Hepatocyte (in vitro differentiated cells): ENCODE data around the gene EPHA1. TPM values are rescaled to one million over a fixed set of nuclear protein-coding genes. Genes with fewer than 3 reads are reported as not detected.

Source experiments
- DNase-seq: peaks from one replicate; pipeline ENCODE4 v3.0.0-alpha.2; 2016; ENCODE audit warnings: low spot score
- H2AFZ ChIP-seq: fragments of 200-600 bp; sonication (generic); 2 replicates; pipeline ENCODE4 v1.6.0; 2016; ENCODE audit warnings: antibody characterized with exemption, mild to moderate bottlenecking
- H3K27ac ChIP-seq: fragments of 200-600 bp; sonication (generic); 2 replicates; pipeline ENCODE4 v1.5.1; 2016; ENCODE audit warnings: mild to moderate bottlenecking
- H3K27me3 ChIP-seq: fragments of 200-600 bp; sonication (generic); 2 replicates; pipeline ENCODE4 v1.6.1; 2016
- H3K36me3 ChIP-seq: fragments of 200-600 bp; sonication (generic); replicated peaks from 2 replicates; pipeline ENCODE4 v1.5.1; 2016; ENCODE audit warnings: low read depth; ENCODE audit not compliant: insufficient read depth
- H3K4me1 ChIP-seq: fragments of 200-600 bp; sonication (generic); 2 replicates; pipeline ENCODE4 v1.5.1; 2016; ENCODE audit warnings: mild to moderate bottlenecking, moderate library complexity; ENCODE audit not compliant: insufficient read depth
- H3K4me2 ChIP-seq: fragments of 200-600 bp; sonication (generic); 2 replicates; pipeline ENCODE4 v1.6.0; 2016
- H3K4me3 ChIP-seq: fragments of 200-600 bp; sonication (generic); 2 replicates; pipeline ENCODE4 v1.5.1; 2016; ENCODE audit warnings: mild to moderate bottlenecking
- H3K79me2 ChIP-seq: fragments of 200-600 bp; sonication (generic); 2 replicates; pipeline ENCODE4 v1.6.0; 2017; ENCODE audit warnings: mild to moderate bottlenecking
- H3K9me2 ChIP-seq: fragments of 200-600 bp; sonication (generic); replicated peaks from 2 replicates; pipeline ENCODE4 v1.6.0; 2017; ENCODE audit warnings: mild to moderate bottlenecking; ENCODE audit not compliant: insufficient read depth
- H3K9me3 ChIP-seq: fragments of 200-600 bp; sonication (generic); 2 replicates; pipeline ENCODE4 v1.5.1; 2016; ENCODE audit warnings: low read depth, mild to moderate bottlenecking
- H4K20me1 ChIP-seq: fragments of 200-600 bp; sonication (generic); 2 replicates; pipeline ENCODE4 v1.6.0; 2016; ENCODE audit warnings: mild to moderate bottlenecking; ENCODE audit not compliant: insufficient read depth, poor library complexity, severe bottlenecking
- EZH2 ChIP-seq: fragments of 200-600 bp; sonication (generic); IDR thresholded peaks from 2 replicates; pipeline ENCODE4 v1.6.1; 2016; ENCODE audit warnings: antibody characterized with exemption, mild to moderate bottlenecking, borderline replicate concordance
- EZH2phosphoT487 ChIP-seq: fragments of 200-600 bp; sonication (generic); IDR thresholded peaks from one replicate; pipeline ENCODE4 v1.6.1; 2018; ENCODE audit warnings: antibody characterized with exemption, mild to moderate bottlenecking, low read depth, moderate library complexity; ENCODE audit not compliant: unreplicated experiment, severe bottlenecking
- WGBS: methylation state at CpG from one replicate; pipeline ENCODE4 v1.1.6; 2016; ENCODE audit warnings: low lambda C conversion rate; ENCODE audit errors: missing lambda C conversion rate; 5-methylcytosine and 5-hydroxymethylcytosine counted together
- polyA plus RNA-seq: library from polyadenylated mRNA; unstranded; fragments of >200 nt; fragmentation: Nextera tagmentation; extraction: Ambion mirVana; gene quantifications from 2 replicates; pipeline ENCODE4 v1.2.1, GENCODE V29; 2016
- total RNA-seq: library from RNA; depleted of rRNA; stranded (reverse); fragments of >200 nt; gene quantifications from 2 replicates; pipeline ENCODE4 v1.2.3, GENCODE V29; 2014
- TF ChIP-seq, protein P1 (sequence below): fragments of 200-600 bp; sonication (generic); IDR thresholded peaks from 2 replicates; pipeline ENCODE4 v1.5.1; 2016; ENCODE audit warnings: antibody characterized with exemption, mild to moderate bottlenecking; ENCODE audit not compliant: poor library complexity

EPHA1 gene
- total and polyA plus RNA-seq, 2 experiments from 2014 or later, result 34.2 to 42.9 TPM

DNA sequence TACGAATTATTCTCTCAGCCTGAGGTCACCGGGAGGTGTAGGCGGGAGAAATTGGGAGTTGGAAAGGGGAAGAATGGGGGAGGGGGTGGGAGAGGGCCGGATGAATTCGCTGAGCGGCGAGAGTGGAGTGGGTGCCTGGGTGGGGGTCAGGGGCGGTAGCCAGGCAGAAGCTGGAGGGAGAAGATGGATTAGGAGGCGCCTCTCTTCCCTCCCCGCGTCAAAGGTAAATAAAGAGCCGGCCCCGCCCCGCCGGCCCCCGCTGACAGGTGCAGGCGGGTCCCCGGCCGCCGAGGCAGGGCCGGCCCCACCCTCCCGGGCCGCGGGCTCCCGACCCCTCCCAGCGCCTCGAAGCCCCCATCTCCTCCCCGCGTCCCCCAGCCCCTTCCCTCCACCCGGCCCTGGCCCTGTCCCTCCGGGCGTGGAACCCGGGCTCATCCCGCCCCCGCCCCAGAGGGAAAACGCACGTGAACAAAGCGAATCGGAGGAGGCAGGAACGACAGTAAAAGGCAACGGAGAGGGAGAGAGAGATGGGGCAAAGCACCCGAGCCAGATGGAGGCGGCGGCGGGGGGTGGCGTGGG, 47.0 kb downstream of the EPHA1 start:
- TF ChIP-seq EZH2phosphoT487 (no peak), EZH2 (peak; percentile 57)
- TF ChIP-seq, protein P1, sequence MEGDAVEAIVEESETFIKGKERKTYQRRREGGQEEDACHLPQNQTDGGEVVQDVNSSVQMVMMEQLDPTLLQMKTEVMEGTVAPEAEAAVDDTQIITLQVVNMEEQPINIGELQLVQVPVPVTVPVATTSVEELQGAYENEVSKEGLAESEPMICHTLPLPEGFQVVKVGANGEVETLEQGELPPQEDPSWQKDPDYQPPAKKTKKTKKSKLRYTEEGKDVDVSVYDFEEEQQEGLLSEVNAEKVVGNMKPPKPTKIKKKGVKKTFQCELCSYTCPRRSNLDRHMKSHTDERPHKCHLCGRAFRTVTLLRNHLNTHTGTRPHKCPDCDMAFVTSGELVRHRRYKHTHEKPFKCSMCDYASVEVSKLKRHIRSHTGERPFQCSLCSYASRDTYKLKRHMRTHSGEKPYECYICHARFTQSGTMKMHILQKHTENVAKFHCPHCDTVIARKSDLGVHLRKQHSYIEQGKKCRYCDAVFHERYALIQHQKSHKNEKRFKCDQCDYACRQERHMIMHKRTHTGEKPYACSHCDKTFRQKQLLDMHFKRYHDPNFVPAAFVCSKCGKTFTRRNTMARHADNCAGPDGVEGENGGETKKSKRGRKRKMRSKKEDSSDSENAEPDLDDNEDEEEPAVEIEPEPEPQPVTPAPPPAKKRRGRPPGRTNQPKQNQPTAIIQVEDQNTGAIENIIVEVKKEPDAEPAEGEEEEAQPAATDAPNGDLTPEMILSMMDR, result no peak
- H3K9me3 ChIP-seq, result no peaks in the 10 kb centered on the region
- H3K36me3 ChIP-seq, result no peaks in the 10 kb centered on the region
- H3K79me2 ChIP-seq, result no peaks in the 10 kb centered on the region
- peak overlapping the region; percentile 39 for H3K4me3 ChIP-seq
- DNase-seq, result no peak
- no peaks in the 10 kb centered on the region for H4K20me1 ChIP-seq
- H2AFZ ChIP-seq, result peak overlapping the region; percentile 53
- 1% methylated on average over 12 of the region's 46 CpGs for WGBS
- peaks cover 62% of the 10 kb centered on the region for H3K27me3 ChIP-seq
- H3K9me2 ChIP-seq, result no peaks in the 10 kb centered on the region
- peaks cover 5% of the 10 kb centered on the region for H3K4me1 ChIP-seq
- H3K4me2 ChIP-seq, result peak overlapping the region; percentile 98
- no peak overlapping the region for H3K27ac ChIP-seq

DNA sequence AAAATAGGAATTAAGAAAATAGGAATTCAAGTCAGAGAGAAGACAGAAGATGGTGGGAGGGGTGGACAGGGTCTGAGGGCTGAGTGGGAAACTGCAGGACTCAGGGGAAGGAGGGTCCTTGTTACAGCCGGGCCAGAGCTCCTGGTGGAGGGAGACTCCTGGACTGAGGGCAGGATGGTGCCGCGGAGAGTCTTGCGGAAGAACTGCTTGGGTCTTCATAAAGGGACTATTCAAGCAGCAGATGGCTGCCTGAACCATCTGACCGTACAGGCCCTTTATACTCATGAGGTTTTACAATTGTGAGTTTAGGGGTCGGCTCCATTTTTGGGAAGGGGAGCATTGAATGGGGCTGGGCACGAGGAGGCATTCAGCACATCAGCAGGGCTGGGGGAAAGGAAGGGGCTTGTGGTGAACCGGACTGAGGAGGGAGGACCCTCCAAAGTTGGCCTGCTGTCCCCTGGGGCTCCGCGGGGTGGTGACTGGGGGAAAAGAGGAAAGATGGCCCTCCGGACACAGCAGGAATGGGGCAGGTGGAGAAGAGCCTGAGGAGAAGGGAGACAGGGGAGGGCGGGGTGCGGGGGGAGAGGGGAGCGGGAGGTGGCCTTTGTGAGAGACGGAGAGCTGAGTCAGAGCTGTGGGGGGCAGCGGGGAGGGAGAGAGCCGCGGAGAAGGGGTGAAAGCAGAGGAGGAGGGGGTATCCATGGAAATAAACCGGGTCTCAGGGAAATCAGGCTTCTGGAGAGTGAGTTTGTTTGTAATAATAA, 47.7 kb downstream of the EPHA1 start:
- Histone ChIP-seq H3K36me3 (no peaks in the 10 kb centered on the region), H3K4me2 (peak overlapping the region; percentile 98), H2AFZ (no peak overlapping the region), H4K20me1 (no peaks in the 10 kb centered on the region), H3K4me3 (no peak overlapping the region), H3K4me1 (peaks cover 5% of the 10 kb centered on the region), H3K9me3 (no peaks in the 10 kb centered on the region), H3K27me3 (peaks cover 62% of the 10 kb centered on the region), H3K79me2 (no peaks in the 10 kb centered on the region), H3K9me2 (no peaks in the 10 kb centered on the region), H3K27ac (no peak overlapping the region)
- 37% methylated on average over 11 of the region's 19 CpGs for WGBS
- TF ChIP-seq EZH2 (no peak), EZH2phosphoT487 (no peak)
- TF ChIP-seq, protein P1, result no peak
- no peak for DNase-seq

- WGBS, result 77% methylated on average over 11 of the region's 11 CpGs
- Histone ChIP-seq H3K4me2 (no peak overlapping the region), H3K4me1 (peaks cover 5% of the 10 kb centered on the region), H3K27ac (no peak overlapping the region), H3K79me2 (no peaks in the 10 kb centered on the region), H4K20me1 (no peaks in the 10 kb centered on the region), H3K36me3 (no peaks in the 10 kb centered on the region), H3K4me3 (no peak overlapping the region), H3K9me3 (no peaks in the 10 kb centered on the region), H3K27me3 (peaks cover 57% of the 10 kb centered on the region), H3K9me2 (no peaks in the 10 kb centered on the region), H2AFZ (no peak overlapping the region)
- TF ChIP-seq EZH2, result no peak
- TF ChIP-seq, protein P1, result no peak
- no peak for TF ChIP-seq EZH2phosphoT487
- no peak for DNase-seq
Observed at GRCh38 chr7:143359771-143360353, 48.8 kb downstream of the EPHA1 start.
